T-cell (primary cell): Measurements from ENCODE around the gene PLPPR3. TPM values are rescaled to one million over a fixed set of nuclear protein-coding genes. Genes with fewer than 3 reads are reported as not detected.

Experiments
- ATAC-seq, 4 experiments: fragments of 200-7000 bp in 3 of 4; fragments of 150-1000 bp in 1 of 4; cut with Tn5 transposase; replicated peaks in 1 of 4; 1 replicate in 3 of 4; 2 replicates in 1 of 4; pipeline ENCODE4 v1.10.0; 2021; ENCODE audit warnings: moderate library complexity in 3 of 4, mild to moderate bottlenecking in 2 of 4, moderate number of reproducible peaks in 1 of 4
- CTCF ChIA-PET, 2 donors: fragments of 300-600 bp; sonication (Branson Sonifier 250); formaldehyde crosslinking; loops; one replicate each; lab custom pipeline; 2022; ENCODE audit warnings: antibody characterized with exemption in 2 of 2; lab: Charles Lee
- POLR2A ChIA-PET, 2 donors: fragments of 300-600 bp; sonication (Branson Sonifier 250); formaldehyde crosslinking; loops; one replicate each; lab custom pipeline; 2022; ENCODE audit warnings: antibody characterized with exemption in 2 of 2; lab: Charles Lee
- DNase-seq, 35 experiments: peaks; one replicate each; pipeline versions ENCODE4 v3.0.0 to v3.0.0-alpha.2; 2013 to 2023
- H3K27ac ChIP-seq: one replicate; pipeline ENCODE4 v1.5.1; 2013; ENCODE audit warnings: low read length
- H3K27me3 ChIP-seq, 2 experiments: replicated peaks in 1 of 2; 1 replicate in 1 of 2; 2 replicates in 1 of 2; pipeline versions ENCODE4 v1.6.1 to v1.7.0; 2013; ENCODE audit warnings: low read length in 1 of 2, mixed read lengths in 1 of 2; ENCODE audit not compliant: control insufficient read depth in 2 of 2, insufficient read depth in 2 of 2; ENCODE audit errors: extremely low read depth in 1 of 2
- H3K36me3 ChIP-seq, 2 donors: 1 replicate in 1 of 2; 2 replicates in 1 of 2; pipeline versions ENCODE4 v1.6.1 to v1.7.0; 2013; ENCODE audit warnings: low read length in 1 of 2; ENCODE audit not compliant: control insufficient read depth in 2 of 2, insufficient read depth in 1 of 2; ENCODE audit errors: extremely low read depth in 1 of 2
- H3K4me1 ChIP-seq, 2 experiments: 1 replicate in 1 of 2; 2 replicates in 1 of 2; pipeline versions ENCODE4 v1.6.1 to v1.7.0; 2013; ENCODE audit warnings: low read length in 2 of 2, mixed read lengths in 1 of 2; ENCODE audit not compliant: insufficient read depth in 2 of 2, control insufficient read depth in 1 of 2; ENCODE audit errors: extremely low read depth in 1 of 2
- H3K4me3 ChIP-seq, 2 donors: 1 replicate in 1 of 2; 2 replicates in 1 of 2; pipeline versions ENCODE4 v1.5.1 to v1.7.0; 2013; ENCODE audit warnings: mild to moderate bottlenecking in 2 of 2, low read length in 1 of 2, moderate library complexity in 1 of 2; ENCODE audit not compliant: control insufficient read depth in 1 of 2; ENCODE audit errors: extremely low read depth in 1 of 2
- H3K9me3 ChIP-seq: 2 replicates; pipeline ENCODE4 v1.7.0; 2013
- H3K27ac Mint-ChIP-seq, 2 donors: one replicate each; pipeline ENCODE4 v1.8.0; 2020 to 2021; ENCODE audit warnings: mild to moderate bottlenecking in 2 of 2, mixed read lengths in 2 of 2
- H3K27me3 Mint-ChIP-seq, 2 donors: one replicate each; pipeline ENCODE4 v1.8.0; 2021 to 2022; ENCODE audit warnings: mixed read lengths in 2 of 2
- H3K36me3 Mint-ChIP-seq: one replicate; pipeline ENCODE4 v1.8.0; 2021; ENCODE audit warnings: mixed read lengths
- H3K4me1 Mint-ChIP-seq, 3 donors: one replicate each; pipeline ENCODE4 v1.8.0; 2020 to 2022; ENCODE audit warnings: mixed read lengths in 3 of 3, mild to moderate bottlenecking in 1 of 3
- H3K4me3 Mint-ChIP-seq, 3 donors: one replicate each; pipeline ENCODE4 v1.8.0; 2020 to 2022; ENCODE audit warnings: mild to moderate bottlenecking in 3 of 3, mixed read lengths in 3 of 3, moderate library complexity in 3 of 3
- H3K9me3 Mint-ChIP-seq, 3 donors: one replicate each; pipeline ENCODE4 v1.8.0; 2020 to 2022; ENCODE audit warnings: mixed read lengths in 3 of 3
- WGBS: methylation state at CpG from one replicate; pipeline ENCODE4 v1.1.5; 2013; ENCODE audit warnings: missing lambda C conversion rate; ENCODE audit not compliant: insufficient coverage; 5-methylcytosine and 5-hydroxymethylcytosine counted together
- total RNA-seq, 35 experiments: library from RNA in 6 of 35; stranded (reverse) in 6 of 35; fragments of 120-200 nt in 1 of 35; gene quantifications; one replicate each; pipeline versions ENCODE4 v1.2.1 to v1.2.4 and lab custom pipeline; 2013 to 2026

The PLPPR3 gene, protein sequence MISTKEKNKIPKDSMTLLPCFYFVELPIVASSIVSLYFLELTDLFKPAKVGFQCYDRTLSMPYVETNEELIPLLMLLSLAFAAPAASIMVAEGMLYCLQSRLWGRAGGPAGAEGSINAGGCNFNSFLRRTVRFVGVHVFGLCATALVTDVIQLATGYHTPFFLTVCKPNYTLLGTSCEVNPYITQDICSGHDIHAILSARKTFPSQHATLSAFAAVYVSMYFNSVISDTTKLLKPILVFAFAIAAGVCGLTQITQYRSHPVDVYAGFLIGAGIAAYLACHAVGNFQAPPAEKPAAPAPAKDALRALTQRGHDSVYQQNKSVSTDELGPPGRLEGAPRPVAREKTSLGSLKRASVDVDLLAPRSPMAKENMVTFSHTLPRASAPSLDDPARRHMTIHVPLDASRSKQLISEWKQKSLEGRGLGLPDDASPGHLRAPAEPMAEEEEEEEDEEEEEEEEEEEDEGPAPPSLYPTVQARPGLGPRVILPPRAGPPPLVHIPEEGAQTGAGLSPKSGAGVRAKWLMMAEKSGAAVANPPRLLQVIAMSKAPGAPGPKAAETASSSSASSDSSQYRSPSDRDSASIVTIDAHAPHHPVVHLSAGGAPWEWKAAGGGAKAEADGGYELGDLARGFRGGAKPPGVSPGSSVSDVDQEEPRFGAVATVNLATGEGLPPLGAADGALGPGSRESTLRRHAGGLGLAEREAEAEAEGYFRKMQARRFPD
- total RNA-seq (under 1 TPM in 3 of 5 donors, not detected in 2; 0.22 to 0.36 (median 0.26) TPM), total RNA-seq (lab: John Stamatoyannopoulos, UW) (0 to 0.29 (median 0) reads per million in 29 experiments)
- total RNA-seq (2013), result not detected

GRCh38 chr19:821825-822503 lies at the start of gene PLPPR3:
Gene PLPPR3, minus strand, starts transcription at chr19:821955. Its CDS starts 396 bp downstream, at chr19:821559.
- Mint-ChIP-seq H3K27ac (no peak within 1 kb of the TSS), H3K36me3 (no peaks in the 10 kb centered on the region), H3K9me3 (no peaks in the 10 kb centered on the region), H3K4me3 (peak within 1 kb of the TSS in 2 of 3 donors; percentile 28 to 39), H3K27me3 (peaks cover 13 to 21% of the 10 kb centered on the region in 2 donors), H3K4me1 (peaks cover 0 to 2% (median 0%) of the 10 kb centered on the region in 3 donors)
- CTCF ChIA-PET, result no interaction called here
- H3K4me1 ChIP-seq, result peaks cover 0 to 2% of the 10 kb centered on the region in 2 experiments
- 2% methylated on average over 36 of the region's 86 CpGs for WGBS
- no peak within 1 kb of the TSS for H3K4me3 ChIP-seq
- H3K27ac ChIP-seq, result no peak within 1 kb of the TSS
- H3K27me3 ChIP-seq, result peaks cover 2 to 42% of the 10 kb centered on the region in 2 experiments
- POLR2A ChIA-PET, result no interaction called here
- H3K9me3 ChIP-seq, result no peaks in the 10 kb centered on the region
- ATAC-seq (no peak), DNase-seq (no peak)
- no peaks in the 10 kb centered on the region for H3K36me3 ChIP-seq

GRCh38 chr19:870963-871401 lies 49.2 kb upstream of the PLPPR3 start:
- H3K4me1 Mint-ChIP-seq, result peaks cover 10 to 18% (median 17%) of the 10 kb centered on the region in 3 donors
- POLR2A ChIA-PET, result no interaction called here
- no peak overlapping the region for H3K27ac Mint-ChIP-seq
- H3K36me3 ChIP-seq, result peaks cover 9 to 23% of the 10 kb centered on the region in 2 donors
- no peaks in the 10 kb centered on the region for H3K27me3 Mint-ChIP-seq
- DNase-seq, result no peak
- CTCF ChIA-PET, result no interaction called here
- no peak for ATAC-seq
- no peaks in the 10 kb centered on the region for H3K9me3 ChIP-seq
- 98% methylated on average over 28 of the region's 28 CpGs for WGBS
- peak overlapping the region in 1 of 3 donors; percentile 59 for H3K4me3 Mint-ChIP-seq
- no peaks in the 10 kb centered on the region for H3K9me3 Mint-ChIP-seq
- H3K4me3 ChIP-seq, result no peak overlapping the region
- H3K4me1 ChIP-seq, result peaks cover 2 to 33% of the 10 kb centered on the region in 2 experiments
- H3K27me3 ChIP-seq, result no peaks in the 10 kb centered on the region
- peaks cover 11% of the 10 kb centered on the region for H3K36me3 Mint-ChIP-seq
- H3K27ac ChIP-seq, result no peak overlapping the region

DNA sequence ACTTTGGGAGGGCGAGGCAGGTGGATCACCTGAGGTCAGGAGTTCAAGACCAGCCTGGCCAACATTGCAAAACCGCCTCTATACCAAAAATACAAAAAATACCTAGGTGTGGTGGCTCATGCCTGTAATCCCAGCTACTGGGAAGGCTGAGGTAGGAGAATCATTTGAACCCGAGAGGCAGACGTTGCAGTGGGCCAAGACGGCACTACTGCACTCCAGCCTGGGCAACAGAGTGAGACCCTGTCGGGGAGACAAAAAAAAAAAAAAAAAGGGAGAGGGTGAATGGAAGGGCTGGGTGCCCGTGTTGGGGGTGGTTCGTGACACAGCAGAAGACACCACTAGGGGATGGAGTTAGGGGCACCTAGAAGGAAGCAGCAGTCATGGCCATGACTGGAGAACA lies 48.6 kb upstream of the PLPPR3 start:
- ATAC-seq (no peak), DNase-seq (no peak)
- Histone ChIP-seq H3K36me3 (peaks cover 4 to 23% of the 10 kb centered on the region in 2 donors), H3K27ac (no peak overlapping the region), H3K9me3 (no peaks in the 10 kb centered on the region), H3K27me3 (no peaks in the 10 kb centered on the region), H3K4me1 (peaks cover 2 to 28% of the 10 kb centered on the region in 2 experiments), H3K4me3 (no peak overlapping the region)
- Mint-ChIP-seq H3K4me3 (peak overlapping the region in 1 of 3 donors; percentile 59), H3K36me3 (peaks cover 11% of the 10 kb centered on the region), H3K27ac (peak overlapping the region; percentile 66 to 68), H3K4me1 (peaks cover 10 to 18% (median 17%) of the 10 kb centered on the region in 3 donors), H3K27me3 (no peaks in the 10 kb centered on the region), H3K9me3 (no peaks in the 10 kb centered on the region)
- ChIA-PET CTCF (no interaction called here), POLR2A (no interaction called here)
- 98% methylated on average over 5 of the region's 8 CpGs for WGBS

DNA sequence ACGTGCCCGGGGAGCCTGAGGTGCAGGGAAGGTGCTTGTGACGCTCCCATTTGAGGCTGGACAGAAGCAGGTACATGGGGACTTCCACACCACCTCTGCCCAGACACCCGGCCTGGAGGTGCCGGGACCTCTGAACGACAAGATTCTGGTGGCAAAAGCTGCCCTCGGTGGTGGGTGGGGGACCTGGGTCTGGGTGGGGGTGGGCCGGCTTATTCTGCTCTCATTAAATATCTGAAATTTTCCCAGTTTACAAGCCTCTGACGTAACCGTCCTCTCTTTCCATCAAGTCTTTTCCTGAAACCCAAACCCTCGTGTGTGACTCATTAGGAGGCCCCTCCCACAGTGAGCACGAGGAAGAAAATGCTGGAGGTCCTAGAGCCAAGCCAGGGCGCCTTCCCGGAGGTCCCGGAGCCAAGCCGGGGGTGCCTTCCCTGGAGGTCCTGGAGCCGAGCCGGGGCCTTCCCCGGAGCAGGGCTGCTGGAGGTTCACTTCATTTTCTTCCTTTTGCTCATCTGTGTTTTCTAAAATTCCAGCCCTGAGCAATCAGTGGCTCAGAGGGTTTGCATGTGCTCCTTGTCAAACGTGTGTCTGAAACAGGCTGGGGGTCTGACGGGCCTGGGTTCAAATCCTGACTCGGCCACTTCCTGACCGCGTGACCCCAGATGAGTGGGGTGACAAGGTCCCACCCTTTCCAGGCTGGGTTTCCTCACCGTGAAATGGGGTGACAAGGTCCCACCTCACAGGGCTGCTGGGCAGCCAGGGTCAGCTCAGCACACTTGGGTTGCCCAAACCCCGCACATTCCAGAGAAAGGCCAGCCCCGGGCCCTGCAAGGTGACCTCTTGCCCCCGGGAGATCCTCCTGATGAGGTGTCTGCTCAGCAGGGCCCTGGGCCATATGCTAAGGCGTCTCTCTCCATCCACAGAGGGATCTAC lies 47.8 kb upstream of the PLPPR3 start:
- ATAC-seq (no peak), DNase-seq (no peak)
- Mint-ChIP-seq H3K4me3 (peak overlapping the region in 1 of 3 donors; percentile 59), H3K9me3 (no peaks in the 10 kb centered on the region), H3K27me3 (no peaks in the 10 kb centered on the region), H3K4me1 (peaks cover 10 to 18% (median 17%) of the 10 kb centered on the region in 3 donors), H3K36me3 (peaks cover 11% of the 10 kb centered on the region), H3K27ac (peak overlapping the region in 1 of 2 donors; percentile 66)
- H3K4me3 ChIP-seq, result no peak overlapping the region
- H3K27me3 ChIP-seq, result no peaks in the 10 kb centered on the region
- no peak overlapping the region for H3K27ac ChIP-seq
- ChIA-PET CTCF (no interaction called here), POLR2A (no interaction called here)
- peaks cover 2 to 27% of the 10 kb centered on the region in 2 experiments for H3K4me1 ChIP-seq
- WGBS, result 89% methylated on average over 21 of the region's 29 CpGs
- H3K9me3 ChIP-seq, result no peaks in the 10 kb centered on the region
- peaks cover 4 to 23% of the 10 kb centered on the region in 2 donors for H3K36me3 ChIP-seq

GRCh38 chr19:868458-869244 lies 46.9 kb upstream of the PLPPR3 start:
- Histone ChIP-seq H3K27ac (no peak overlapping the region), H3K4me1 (peaks cover 2 to 32% of the 10 kb centered on the region in 2 experiments), H3K4me3 (no peak overlapping the region), H3K36me3 (peaks cover 2 to 23% of the 10 kb centered on the region in 2 donors), H3K27me3 (peaks cover 0 to 2% of the 10 kb centered on the region in 2 experiments), H3K9me3 (no peaks in the 10 kb centered on the region)
- ChIA-PET POLR2A (no interaction called here), CTCF (no interaction called here)
- ATAC-seq (no peak), DNase-seq (no peak)
- 93% methylated on average over 33 of the region's 34 CpGs for WGBS
- no peak overlapping the region for H3K27ac Mint-ChIP-seq
- H3K9me3 Mint-ChIP-seq, result no peaks in the 10 kb centered on the region
- H3K36me3 Mint-ChIP-seq, result peaks cover 11% of the 10 kb centered on the region
- no peak overlapping the region for H3K4me3 Mint-ChIP-seq
- no peaks in the 10 kb centered on the region for H3K27me3 Mint-ChIP-seq
- H3K4me1 Mint-ChIP-seq, result peaks cover 16 to 22% (median 20%) of the 10 kb centered on the region in 3 donors
